ENCODE data around the gene CPVL.

The CPVL gene

DNA sequence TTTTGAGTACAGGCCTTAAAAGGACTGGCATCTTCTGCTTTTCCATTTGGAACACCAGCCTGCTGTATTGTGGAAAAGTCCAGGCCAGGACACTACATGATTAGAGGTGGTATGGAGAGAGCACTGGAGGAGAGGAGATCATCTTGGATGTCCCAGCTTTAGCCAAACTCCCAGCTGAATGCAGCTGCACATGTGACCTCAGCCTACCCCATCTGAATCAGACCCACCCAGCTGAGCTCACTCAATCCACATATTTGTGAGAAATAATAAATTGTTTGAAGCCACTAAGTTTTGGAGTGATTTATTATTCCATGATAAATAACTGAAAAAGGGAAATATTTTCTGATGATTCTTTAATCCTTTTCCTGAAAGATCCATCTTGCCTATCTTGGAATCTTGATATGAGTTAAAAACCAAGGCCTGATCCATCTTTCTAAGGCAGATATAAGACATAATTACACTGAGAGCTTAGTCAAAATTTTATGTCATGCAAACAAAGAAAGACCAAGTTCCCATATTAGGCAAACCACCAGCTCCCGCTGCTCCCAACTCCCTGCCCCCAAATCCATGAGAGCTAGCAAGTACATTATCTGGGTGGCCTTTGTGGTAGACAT lies 133.1 kb downstream of the CPVL start:
- no peak for DNase-seq (ENCODE audit: low read depth)
- H3K4me3 ChIP-seq (ENCODE audit: low read depth, low read length), result no peak overlapping the region
- TF ChIP-seq, protein P1, sequence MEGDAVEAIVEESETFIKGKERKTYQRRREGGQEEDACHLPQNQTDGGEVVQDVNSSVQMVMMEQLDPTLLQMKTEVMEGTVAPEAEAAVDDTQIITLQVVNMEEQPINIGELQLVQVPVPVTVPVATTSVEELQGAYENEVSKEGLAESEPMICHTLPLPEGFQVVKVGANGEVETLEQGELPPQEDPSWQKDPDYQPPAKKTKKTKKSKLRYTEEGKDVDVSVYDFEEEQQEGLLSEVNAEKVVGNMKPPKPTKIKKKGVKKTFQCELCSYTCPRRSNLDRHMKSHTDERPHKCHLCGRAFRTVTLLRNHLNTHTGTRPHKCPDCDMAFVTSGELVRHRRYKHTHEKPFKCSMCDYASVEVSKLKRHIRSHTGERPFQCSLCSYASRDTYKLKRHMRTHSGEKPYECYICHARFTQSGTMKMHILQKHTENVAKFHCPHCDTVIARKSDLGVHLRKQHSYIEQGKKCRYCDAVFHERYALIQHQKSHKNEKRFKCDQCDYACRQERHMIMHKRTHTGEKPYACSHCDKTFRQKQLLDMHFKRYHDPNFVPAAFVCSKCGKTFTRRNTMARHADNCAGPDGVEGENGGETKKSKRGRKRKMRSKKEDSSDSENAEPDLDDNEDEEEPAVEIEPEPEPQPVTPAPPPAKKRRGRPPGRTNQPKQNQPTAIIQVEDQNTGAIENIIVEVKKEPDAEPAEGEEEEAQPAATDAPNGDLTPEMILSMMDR (IDR thresholded peaks at IDR 0.05; ENCODE audit: low read depth, low read length, missing control alignments), result no peak
- in situ Hi-C loops (cut with HindIII; ENCODE audit: low sequenced_read_pairs), result no loop called here

GRCh38 chr7:29009947-29010346 lies 136.4 kb downstream of the CPVL start:
- H3K4me3 ChIP-seq (ENCODE audit: low read depth, low read length), result no peak overlapping the region
- TF ChIP-seq, protein P1 (IDR thresholded peaks at IDR 0.05; ENCODE audit: low read depth, low read length, missing control alignments), result no peak
- in situ Hi-C loops (cut with HindIII; ENCODE audit: low sequenced_read_pairs), result no loop called here
- DNase-seq (ENCODE audit: low read depth), result no peak

- DNase-seq (ENCODE audit: low read depth), result no peak
- TF ChIP-seq, protein P1 (IDR thresholded peaks at IDR 0.05; ENCODE audit: low read depth, low read length, missing control alignments), result no peak
- in situ Hi-C loops (cut with HindIII; ENCODE audit: low sequenced_read_pairs), result no loop called here
- no peak overlapping the region for H3K4me3 ChIP-seq (ENCODE audit: low read depth, low read length)
Observed at GRCh38 chr7:29008590-29008989, 137.7 kb downstream of the CPVL start.

GRCh38 chr7:29007127-29007526 lies 139.2 kb downstream of the CPVL start:
- H3K4me3 ChIP-seq (ENCODE audit: low read depth, low read length), result no peak overlapping the region
- TF ChIP-seq, protein P1 (IDR thresholded peaks at IDR 0.05; ENCODE audit: low read depth, low read length, missing control alignments), result no peak
- in situ Hi-C loops (cut with HindIII; ENCODE audit: low sequenced_read_pairs), result no loop called here
- DNase-seq (ENCODE audit: low read depth), result no peak

GRCh38 chr7:29005829-29006228 lies 140.5 kb downstream of the CPVL start:
- TF ChIP-seq, protein P1 (IDR thresholded peaks at IDR 0.05; ENCODE audit: low read depth, low read length, missing control alignments), result no peak
- in situ Hi-C loops (cut with HindIII; ENCODE audit: low sequenced_read_pairs), result no loop called here
- no peak overlapping the region for H3K4me3 ChIP-seq (ENCODE audit: low read depth, low read length)
- no peak for DNase-seq (ENCODE audit: low read depth)

GRCh38 chr7:29005406-29005805 lies 140.9 kb downstream of the CPVL start:
- DNase-seq (ENCODE audit: low read depth), result no peak
- TF ChIP-seq, protein P1 (IDR thresholded peaks at IDR 0.05; ENCODE audit: low read depth, low read length, missing control alignments), result no peak
- H3K4me3 ChIP-seq (ENCODE audit: low read depth, low read length), result no peak overlapping the region
- in situ Hi-C loops (cut with HindIII; ENCODE audit: low sequenced_read_pairs), result no loop called here

All from astrocyte of the cerebellum (primary cell).